DMS153 (cell line): Measurements from ENCODE around the gene STAT3.
A peak's percentile ranks its signal among the peaks of the same experiment; 100 is the strongest.
"Not testable (repeated sequence)": the region's sequence is repeated elsewhere in the genome, so short reads cannot be mapped to it uniquely, and the experiment has no call there.

ENCODE experiments used
- DNase-seq: peaks from one replicate; lab custom pipeline; 2025; lab: John Stamatoyannopoulos, UW

Gene STAT3

GRCh38 chr17:42315402-42316156 lies 72.7 kb downstream of the STAT3 start:
- DNase-seq: no peak

GRCh38 chr17:42313773-42314566 lies 74.3 kb downstream of the STAT3 start:
- DNase-seq: no peak

- DNase-seq: no peak
Measured at GRCh38 chr17:42313389-42313772, 74.9 kb downstream of the STAT3 start.

- peak; percentile 61 for DNase-seq
Measured at GRCh38 chr17:42312285-42313130, 75.7 kb downstream of the STAT3 start.

GRCh38 chr17:42312035-42312284 lies 76.3 kb downstream of the STAT3 start:
- DNase-seq: no peak

- DNase-seq: no peak
Measured at GRCh38 chr17:42311240-42312034, 76.8 kb downstream of the STAT3 start.

- DNase-seq: no peak
Measured at GRCh38 chr17:42310787-42311215, 77.4 kb downstream of the STAT3 start.

- no peak for DNase-seq
Measured at GRCh38 chr17:42309986-42310786, 78.1 kb downstream of the STAT3 start.

- DNase-seq: no peak
Measured at GRCh38 chr17:42309142-42309541, 79.1 kb downstream of the STAT3 start.

- DNase-seq: no peak
Measured at GRCh38 chr17:42308446-42308845, 79.8 kb downstream of the STAT3 start.

- no peak for DNase-seq
Measured at GRCh38 chr17:42307362-42307927, 80.8 kb downstream of the STAT3 start.

GRCh38 chr17:42306385-42306667 lies 81.9 kb downstream of the STAT3 start:
- no peak for DNase-seq

GRCh38 chr17:42305543-42306384 lies 82.5 kb downstream of the STAT3 start:
- no peak for DNase-seq

GRCh38 chr17:42305031-42305330 lies 83.3 kb downstream of the STAT3 start:
- not testable (repeated sequence) for DNase-seq

GRCh38 chr17:42304187-42305030 lies 83.8 kb downstream of the STAT3 start:
- DNase-seq: no peak

- no peak for DNase-seq
Measured at GRCh38 chr17:42303694-42304093, 84.5 kb downstream of the STAT3 start.

- no peak for DNase-seq
Measured at GRCh38 chr17:42301022-42301421, 87.2 kb downstream of the STAT3 start.

- DNase-seq: not testable (repeated sequence)
Measured at GRCh38 chr17:42299913-42300312, 88.3 kb downstream of the STAT3 start.

- DNase-seq: not testable (repeated sequence)
Measured at GRCh38 chr17:42299361-42299760, 88.9 kb downstream of the STAT3 start.
